GM12801 (cell line): Measurements from ENCODE around the gene PRKD1.

Experiments
- CTCF ChIP-seq: IDR thresholded peaks from one replicate; pipeline ENCODE4 v1.5.1; 2011; ENCODE audit warnings: control low read depth; ENCODE audit not compliant: insufficient read length; ENCODE audit errors: extremely low read depth

Gene PRKD1

GRCh38 chr14:29527286-29527685, 400.4 kb downstream of the PRKD1 start:
- no peak for TF ChIP-seq CTCF
